Endometrial microvascular endothelial cells (primary cell): Measurements from ENCODE around the gene INTS1. TPM values are rescaled to one million over a fixed set of nuclear protein-coding genes. Genes with fewer than 3 reads are reported as not detected.

Experiments used
- in situ Hi-C: cut with HindIII; loops from 2 replicates; pipeline ENCODE4 v1.10.0; 2017; ENCODE audit warnings: low sequenced_read_pairs, low pct_unique_long_range_greater_than_20kb; ENCODE audit errors: inconsistent ontology term
- total RNA-seq: library from RNA; depleted of rRNA; stranded (reverse); fragments of >200 nt; gene quantifications from one replicate; pipeline ENCODE4 v1.2.3, GENCODE V29; 2015; ENCODE audit errors: inconsistent ontology term

INTS1 gene
- total RNA-seq, 1 donor from 2014 or later = 70.4 TPM

DNA sequence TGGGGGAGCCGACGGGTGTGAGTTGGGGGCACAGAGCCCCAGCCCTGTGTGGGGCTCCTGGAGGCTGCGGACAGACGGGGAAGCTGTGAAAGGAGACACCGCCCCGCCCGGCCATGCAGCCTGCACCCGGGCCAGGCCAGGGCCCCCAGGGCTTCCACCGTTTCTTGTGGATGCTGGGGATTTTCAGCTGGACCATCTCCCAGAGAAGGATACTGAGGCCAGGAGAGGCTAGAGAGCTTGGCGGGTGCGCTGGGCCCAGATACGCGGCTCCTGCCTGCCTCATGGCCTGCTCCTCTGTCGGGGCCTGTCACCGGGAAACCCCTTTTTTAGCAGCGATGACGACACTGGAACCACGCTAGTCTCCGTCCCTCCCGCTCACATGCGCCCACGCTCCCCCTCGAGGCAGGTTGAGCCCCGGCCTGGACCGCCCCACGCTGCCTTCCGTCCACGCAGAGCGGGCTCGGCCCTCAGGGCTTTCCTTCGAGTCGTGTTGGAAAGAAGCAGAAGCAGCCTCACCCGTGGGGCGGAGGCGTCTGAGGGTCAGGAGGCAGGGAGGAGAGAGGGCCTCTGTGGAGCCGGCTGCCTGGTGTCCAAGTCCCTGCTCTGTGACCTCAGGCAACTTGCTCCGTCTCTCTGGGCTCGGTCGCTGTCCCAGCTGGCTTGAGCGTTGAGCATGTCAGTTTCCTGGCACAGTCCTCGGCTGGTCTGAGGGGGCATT, 40.1 kb upstream of the INTS1 start:
- in situ Hi-C loops = no loop called here

DNA sequence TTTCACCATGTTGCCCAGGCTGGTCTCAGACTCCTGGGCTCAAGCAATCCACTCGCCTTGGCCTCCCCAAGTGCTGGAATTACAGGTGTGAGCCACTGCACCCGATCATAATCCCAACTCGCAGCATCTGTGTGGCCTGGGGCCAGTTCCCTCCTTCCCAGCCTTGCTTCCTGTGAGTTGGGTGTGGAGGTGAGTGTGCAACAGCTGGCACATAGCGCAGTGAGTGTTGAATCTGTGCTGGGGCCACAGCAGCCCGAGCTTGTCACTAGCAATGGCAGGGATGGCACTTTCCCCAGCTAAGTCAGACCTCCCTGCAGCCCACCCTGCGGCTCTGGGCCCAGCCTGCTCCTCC, 39.6 kb upstream of the INTS1 start:
- in situ Hi-C loops = no loop called here

DNA sequence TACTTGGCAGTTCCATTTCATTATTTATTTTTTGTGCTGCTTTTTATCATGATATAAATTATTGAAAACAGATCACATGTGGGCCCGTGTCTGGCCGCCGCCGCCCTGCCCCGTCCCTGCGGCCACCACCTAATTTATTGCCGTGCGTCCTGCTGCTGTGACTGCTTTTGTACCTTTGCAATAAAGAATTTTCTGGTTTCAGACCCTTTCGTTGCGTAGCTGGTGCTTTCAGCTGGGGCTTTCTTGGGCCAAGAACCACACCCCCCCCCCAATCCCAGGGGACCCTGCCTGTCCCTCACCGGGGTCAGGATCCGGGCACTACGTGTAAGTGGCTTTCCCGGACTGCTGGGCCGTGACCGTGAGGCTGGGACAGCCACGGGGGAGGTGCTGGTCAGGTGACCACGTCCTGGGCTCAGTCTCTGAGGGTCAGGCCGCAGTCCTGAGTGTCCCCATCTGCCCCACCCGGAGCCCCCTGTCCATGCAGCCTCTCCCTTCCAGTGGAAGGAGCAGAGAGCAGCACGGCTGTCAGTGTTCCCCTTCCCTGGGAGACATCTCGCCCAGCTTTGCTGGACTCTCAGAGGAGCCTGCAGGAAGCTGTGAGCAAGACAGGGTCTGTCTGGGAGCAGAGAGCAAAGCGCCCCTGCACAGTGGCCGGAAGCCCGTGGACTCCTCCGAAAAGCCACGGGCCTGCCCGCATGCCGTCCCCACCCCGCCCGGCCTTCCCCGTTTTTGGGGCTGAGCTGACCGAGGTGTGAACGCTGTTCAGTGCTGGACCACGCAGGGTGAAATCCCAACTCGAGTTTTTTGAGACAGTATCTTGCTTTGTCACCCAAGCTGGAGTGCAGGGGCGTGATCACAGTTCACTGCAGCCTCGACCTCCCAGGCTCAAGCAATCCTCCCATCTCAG, 38.9 kb upstream of the INTS1 start:
- in situ Hi-C loops = no loop called here

DNA sequence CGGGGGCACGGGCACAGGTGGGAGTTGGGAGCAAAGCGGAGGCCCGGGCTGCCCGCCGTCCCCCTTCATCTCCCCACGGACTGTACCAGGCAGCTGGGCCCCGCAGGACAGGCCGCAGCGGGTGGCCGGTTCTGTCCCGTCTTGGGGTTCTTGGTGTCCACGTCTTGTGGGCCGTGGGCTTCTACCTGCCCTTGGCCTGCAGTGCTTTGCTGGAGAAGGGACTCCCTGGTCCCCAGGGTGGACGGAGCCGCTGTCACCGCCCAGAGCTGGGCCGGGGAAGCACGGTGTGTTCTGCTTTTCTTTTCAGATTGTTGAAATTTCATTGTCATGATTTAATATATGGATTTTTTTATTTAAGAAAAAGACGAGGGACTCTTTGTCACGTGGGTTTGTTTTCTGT, 38.1 kb upstream of the INTS1 start:
- in situ Hi-C loops = no loop called here

DNA sequence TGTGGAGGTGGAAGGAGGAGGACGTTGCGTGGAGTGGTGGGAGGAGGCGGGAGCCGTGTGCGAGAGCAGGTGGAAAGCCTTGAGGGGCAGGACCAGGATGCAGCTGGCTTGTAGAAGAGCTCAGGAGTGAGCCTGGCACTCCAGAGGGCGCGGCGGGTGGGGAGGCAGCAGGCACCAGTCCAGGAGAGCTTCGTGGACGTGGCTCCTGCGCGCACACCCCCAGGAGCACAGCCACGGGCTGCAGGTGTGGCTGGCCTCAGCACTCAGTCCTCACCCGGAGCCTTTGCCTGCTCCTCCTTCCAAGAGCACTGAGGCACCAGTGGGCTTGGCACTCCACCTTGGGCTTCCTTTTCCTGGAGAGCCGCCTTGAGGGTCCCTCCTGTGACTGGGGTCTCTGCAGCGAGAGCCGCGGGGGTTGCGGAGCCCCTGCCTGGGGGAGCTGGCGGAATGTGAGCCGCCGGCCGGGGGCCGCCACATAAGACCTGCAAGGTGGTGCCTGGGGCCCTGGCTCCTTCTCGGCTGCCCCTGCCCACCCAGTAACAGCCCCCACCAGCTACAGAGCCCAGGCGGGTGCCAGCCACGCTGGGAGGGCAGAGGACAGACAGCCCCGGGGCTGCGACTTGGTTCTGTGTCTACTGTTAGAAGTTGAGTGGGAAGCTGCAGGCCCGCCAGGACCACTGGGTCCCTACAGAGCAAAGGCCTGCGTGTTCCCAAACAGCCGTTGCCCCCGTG, 37.4 kb upstream of the INTS1 start:
- in situ Hi-C loops = no loop called here

DNA sequence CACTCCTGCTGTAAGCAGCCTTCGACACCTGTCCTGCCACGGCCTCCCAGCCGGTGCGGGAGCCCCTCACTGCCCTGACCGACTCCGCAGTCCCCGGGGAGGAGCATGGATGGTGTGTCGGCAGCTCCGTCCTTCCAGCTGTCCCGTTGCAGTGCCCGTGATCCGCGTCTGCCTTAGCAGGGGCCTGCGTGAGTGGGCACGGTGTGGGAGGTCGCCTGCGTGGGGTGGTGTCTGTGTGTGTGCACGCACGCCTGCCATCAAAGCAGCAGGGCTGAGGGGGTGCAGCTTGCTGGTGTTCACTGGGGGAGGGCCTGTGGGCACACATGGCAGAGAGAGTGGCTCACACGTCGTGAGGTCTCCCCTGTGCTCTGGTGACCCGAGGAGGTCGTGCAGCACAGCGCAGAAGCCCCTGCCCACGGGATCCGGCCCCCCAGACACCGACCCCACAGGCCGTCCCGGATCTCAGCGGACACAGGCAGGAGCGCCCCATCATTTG, 36.6 kb upstream of the INTS1 start:
- in situ Hi-C loops = no loop called here

DNA sequence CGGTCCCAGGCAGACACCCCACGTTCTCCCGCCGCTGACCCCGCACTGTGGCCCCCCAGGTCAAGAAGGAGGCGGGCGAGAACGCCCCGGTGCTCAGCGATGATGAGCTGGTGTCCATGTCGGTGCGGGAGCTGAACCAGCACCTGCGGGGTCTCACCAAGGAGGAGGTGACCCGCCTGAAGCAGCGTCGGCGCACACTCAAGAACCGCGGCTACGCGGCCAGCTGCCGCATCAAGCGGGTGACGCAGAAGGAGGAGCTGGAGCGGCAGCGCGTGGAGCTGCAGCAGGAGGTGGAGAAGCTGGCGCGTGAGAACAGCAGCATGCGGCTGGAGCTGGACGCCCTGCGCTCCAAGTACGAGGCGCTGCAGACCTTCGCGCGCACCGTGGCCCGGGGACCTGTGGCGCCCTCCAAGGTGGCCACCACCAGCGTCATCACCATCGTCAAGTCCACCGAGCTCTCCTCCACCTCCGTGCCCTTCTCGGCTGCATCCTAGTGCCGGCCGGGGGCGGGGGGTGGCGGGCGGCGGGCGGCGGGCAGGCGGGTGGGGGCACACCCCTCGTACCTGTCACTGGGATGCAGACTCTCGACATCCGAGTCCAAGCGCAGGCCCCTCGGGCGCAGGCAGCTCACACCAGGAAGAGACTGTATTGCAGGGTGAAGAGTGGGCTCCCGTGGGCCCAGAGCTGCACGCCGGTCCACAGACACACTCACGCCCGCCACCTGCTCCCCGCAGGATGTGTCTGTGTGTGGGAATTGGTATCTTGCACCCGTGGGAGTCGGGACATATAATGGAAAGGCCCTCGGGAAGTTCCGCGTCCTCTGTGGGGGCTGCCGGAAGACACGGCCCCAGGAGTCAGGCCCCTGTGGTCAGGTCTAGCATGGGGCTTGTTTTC, 35.9 kb upstream of the INTS1 start:
- in situ Hi-C loops = no loop called here

DNA sequence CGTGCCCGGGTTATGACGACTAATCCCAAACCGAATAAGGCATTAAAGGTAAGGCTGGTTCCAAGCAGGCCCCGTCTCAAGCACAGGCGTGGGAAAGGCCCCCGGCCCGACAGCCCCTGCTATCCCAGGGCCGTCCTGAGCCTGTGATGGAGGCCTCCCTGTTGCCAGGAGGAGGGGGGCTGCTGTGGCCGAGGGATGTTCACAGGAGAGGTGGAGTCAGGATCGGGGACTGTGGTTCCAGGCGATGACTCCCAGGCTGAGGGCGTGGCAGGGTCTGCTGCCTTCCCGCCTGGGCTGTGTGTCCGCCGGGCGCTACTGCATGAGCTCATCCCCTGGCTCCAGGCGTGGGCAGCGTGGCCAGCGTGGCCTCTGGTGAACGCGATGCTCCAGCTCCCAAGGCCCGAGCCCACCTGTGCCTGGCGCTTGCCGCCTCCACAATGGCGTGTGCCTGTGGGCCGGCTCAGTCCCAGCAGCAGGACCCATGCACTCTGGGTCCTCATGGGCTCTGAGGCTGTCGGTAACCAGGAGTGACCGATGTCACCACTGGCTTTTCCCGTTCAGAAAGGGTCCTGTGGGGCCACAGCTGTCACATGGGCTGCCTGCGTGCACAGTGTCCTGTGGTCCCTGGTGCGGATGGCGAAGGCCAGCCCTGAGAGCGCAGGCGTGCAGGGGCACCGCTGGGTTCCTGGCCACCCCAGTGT, 35.1 kb upstream of the INTS1 start:
- in situ Hi-C loops = no loop called here

DNA sequence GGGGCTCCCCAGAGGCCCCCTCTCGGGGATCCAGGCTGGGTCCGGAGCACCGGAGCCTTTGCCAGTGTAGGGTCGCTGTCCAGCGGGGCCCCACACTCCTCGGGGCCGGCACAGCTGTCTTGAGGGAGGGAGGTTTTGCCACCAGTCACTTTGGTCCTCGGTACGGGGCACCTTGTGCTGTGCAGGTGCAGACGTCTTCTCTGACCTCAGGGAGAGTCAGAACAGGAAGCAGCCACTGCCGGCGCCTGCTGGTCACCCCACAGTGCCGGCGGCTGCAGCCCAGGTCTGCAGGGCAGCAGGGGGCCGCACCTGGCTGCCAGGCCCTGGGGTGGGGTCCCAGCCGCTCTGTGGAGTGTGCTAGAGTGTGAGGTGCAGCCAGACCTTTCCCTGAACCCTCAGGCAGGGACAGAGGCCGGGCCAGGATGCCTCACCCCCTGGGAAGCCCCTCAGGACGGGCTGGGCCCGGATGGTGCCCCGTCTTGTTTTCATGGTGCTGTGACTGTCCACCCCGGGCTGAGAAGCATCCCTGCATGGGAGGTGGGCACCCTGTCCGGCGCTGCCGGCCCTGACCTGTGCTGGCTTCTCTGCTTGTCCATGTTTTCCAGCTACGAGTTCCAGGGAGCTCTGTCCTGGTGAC, 34.5 kb upstream of the INTS1 start:
- in situ Hi-C loops = no loop called here

DNA sequence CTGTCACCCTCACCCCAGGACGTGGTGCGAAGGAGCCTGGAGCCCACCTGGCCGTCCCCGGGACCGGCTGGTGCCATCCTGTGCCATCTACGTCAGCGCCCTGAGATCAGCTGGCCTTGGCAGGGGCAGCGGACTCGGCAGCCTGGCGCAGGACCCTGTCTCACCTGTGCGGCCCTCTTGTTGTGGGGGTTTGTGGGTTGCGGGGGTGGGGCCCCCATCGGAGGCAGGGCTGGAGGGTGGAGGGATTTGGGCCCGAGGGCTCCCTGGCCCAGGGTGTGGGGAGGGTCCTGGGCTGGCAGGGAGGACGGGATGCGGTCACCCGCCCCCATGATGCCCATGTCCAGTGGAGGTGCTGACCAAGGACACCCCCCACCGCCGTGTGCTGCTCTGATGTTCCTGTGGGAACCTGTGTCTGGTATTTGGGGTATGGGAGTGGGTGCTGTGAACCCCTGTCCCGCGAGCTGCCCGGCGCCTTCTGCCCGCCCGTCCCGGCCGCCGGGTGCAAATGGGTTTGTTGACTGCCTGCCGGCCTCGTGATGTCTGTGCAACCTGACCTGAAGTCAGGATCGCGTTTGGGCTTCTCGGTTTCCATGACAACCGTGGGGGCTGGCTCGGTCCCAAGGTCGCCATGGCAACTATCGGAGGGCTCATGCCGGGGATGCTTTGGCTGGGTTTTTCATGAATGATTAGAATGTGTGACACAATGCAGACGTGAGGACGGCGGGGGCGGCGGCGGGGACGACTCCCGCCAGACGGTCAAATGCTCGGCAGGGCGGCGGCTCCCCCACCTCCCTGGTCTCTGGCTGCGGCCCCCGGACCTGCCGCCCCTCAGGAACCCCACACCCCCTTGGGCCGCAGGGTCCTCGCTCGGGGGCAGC, 33.6 kb upstream of the INTS1 start:
- in situ Hi-C loops = no loop called here

DNA sequence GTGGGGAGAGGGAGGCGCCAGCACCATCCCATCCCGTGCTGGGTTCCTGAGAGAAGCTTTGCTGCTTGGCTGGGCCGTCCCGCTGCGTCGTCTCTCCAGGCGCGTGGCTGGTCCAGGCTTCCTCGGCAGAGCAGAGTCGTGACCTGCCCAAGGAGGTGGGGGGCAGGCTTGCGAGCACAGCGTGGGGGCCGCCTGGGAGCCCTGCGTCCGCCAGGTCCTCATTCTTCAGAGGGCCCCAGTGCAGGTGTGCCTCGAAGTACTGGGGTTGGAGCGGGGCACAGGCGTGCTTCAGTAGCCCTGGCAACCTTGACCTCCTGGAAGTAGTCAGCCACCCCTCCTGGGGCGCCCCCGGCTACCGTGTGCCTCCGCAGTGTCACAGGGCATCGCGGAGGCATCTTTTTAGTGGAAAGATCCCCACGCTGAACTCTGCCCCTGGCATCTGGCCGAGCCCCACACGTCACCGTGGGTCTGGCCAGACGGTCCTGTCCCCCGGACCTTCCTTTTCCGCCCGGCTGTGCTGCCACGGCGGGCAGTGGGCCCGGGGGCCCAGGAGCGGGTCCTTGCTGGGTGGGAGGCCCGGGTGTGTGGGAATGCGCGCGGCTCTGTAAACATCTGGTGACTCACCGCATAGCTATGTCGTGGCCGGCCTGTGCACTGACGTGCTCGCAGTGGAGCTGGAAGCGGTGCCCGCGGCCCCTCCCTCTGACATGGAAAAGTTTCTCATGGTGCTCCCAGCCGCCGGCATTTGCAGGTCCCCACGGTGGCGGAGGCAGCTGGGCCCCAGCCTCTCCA, 32.8 kb upstream of the INTS1 start:
- in situ Hi-C loops = no loop called here

DNA sequence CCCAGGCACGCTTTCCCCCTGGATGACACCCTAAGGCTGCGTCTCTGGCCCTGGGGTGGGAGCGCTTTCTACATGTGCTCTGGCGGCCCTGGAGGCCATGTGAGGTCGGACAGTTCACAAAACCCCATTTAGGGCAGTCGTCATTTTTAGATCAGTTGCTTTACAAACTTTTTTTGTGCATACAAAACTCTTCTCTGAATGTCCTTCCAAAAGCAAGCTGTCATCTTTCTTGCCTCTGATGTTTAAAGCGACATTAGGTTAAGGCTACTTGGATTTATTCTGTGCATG, 32.2 kb upstream of the INTS1 start:
- in situ Hi-C loops = no loop called here

DNA sequence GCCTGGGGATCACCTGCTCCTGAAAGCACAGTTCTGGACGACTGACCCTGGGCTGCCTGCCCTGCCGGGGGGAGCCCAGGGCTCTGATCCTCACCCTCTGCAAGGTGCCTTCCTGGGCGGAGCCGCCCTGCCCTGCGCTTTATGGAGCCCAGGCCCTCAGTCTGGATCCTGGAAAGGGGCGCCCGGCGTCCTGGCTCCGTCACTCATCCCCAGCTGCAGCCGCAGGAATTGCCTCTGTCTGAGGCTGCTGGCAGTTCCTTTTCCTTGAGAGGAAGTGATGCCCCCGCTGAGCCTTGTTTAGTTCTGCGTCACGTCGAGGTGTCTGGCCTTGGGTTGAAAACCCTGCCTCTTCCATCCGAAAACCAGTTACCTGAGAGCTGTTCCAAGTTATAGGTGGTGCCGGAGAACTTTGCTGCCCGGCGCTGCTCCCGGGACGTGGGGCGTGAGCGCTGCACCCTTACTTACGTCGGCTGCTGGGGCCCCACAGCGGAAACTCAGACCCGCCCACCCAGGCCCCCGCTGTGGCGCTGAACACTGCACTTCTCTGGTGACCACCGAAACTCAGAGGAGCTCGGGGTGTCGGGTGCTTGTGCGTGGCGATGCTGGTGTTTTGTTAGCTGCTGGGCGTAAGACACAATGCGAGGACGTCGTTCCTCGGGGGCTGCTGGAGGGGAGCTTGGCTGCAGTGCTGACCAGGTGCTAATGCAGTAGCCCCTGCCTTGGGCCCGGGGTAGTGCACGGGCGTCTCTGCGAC, 31.7 kb upstream of the INTS1 start:
- in situ Hi-C loops = no loop called here

DNA sequence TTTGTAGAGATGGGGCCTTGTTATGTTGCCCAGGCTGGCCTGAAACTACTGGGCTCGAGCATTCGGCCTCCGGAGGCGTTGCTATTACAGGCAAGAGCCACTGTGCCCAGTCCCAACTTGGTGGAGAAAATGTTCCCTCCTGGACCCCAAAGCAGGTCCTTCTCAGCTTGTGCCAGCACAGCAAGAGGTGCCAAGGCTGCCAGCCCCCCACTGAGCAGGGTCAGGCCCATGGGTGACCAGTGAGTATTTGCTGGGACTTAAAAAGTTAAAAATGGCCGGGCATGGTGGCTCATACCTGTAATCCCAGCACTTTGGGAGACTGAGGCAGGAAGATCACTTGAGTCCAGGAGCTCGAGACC, 30.9 kb upstream of the INTS1 start:
- in situ Hi-C loops = no loop called here

DNA sequence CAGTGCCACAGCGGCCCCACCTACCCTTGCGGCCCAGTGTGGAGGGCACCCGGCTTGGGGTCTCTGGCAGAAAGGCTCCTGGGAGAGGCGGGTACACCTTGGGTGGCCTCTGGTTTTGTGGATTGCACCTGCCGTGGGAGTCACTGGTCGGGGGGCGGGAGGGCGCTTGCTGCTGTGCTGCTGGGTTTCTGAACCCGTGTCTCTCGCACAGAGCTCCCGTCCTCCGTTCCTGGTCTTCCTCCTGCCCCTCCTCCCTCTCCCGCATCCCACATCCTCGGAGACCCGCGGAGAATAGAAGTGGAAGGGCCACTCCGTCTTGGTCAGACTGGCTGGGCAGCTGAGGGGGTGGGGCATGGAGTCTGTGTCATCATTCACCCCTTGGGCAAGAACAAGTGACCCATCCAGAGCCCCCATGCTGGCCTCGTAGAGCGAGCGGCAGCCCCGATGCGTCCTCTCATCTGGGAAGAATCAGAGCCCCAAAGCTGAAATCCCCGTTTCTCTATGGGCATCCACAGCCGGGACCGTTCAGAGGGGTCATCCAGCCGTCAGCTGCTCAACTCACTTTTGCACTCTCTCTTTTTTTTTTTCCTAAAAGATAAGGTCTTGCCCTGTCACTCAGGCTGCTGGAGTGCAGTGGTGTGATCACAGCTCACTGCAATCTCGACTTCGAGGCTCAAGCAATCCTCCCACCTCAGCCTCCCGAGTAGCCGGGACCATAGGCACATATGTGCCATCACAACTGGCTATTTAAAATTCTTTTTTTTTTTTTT, 30.3 kb upstream of the INTS1 start:
- in situ Hi-C loops = no loop called here
